Mesothelial cell of epicardium (in vitro differentiated cells): ENCODE data around the gene MRFAP1. TPM values are rescaled to one million over a fixed set of nuclear protein-coding genes. Genes with fewer than 3 reads are reported as not detected.

Experiments
- DNase-seq, 2 experiments: peaks; one replicate each; pipeline ENCODE4 v3.0.0; 2021; ENCODE audit warnings: low spot score in 2 of 2; ENCODE audit not compliant: unreplicated experiment in 2 of 2
- H3K27ac Mint-ChIP-seq: 2 replicates; pipeline ENCODE4 v1.8.0; 2021; ENCODE audit warnings: mixed read lengths
- H3K27me3 Mint-ChIP-seq: 2 replicates; pipeline ENCODE4 v1.8.0; 2021; ENCODE audit warnings: low read depth, mixed read lengths
- H3K36me3 Mint-ChIP-seq: 2 replicates; pipeline ENCODE4 v1.8.0; 2021; ENCODE audit warnings: mixed read lengths
- H3K4me1 Mint-ChIP-seq: 2 replicates; pipeline ENCODE4 v1.8.0; 2021; ENCODE audit warnings: mixed read lengths
- H3K4me3 Mint-ChIP-seq: 2 replicates; pipeline ENCODE4 v1.8.0; 2021; ENCODE audit warnings: mild to moderate bottlenecking, moderate library complexity, mixed read lengths
- H3K9me3 Mint-ChIP-seq: 2 replicates; pipeline ENCODE4 v1.8.0; 2021; ENCODE audit warnings: mixed read lengths
- total RNA-seq: library from RNA; stranded (reverse); gene quantifications from 3 replicates; pipeline ENCODE4 v1.2.1, GENCODE V29; 2021
- TF ChIP-seq, protein P1 (sequence below): fragments of 200-600 bp; sonication (generic); IDR thresholded peaks from one replicate; pipeline ENCODE4 v1.5.0; 2021; ENCODE audit warnings: antibody characterized with exemption; ENCODE audit not compliant: unreplicated experiment

Gene MRFAP1
- total RNA-seq, 1 donor from 2014 or later, result 242 TPM

DNA sequence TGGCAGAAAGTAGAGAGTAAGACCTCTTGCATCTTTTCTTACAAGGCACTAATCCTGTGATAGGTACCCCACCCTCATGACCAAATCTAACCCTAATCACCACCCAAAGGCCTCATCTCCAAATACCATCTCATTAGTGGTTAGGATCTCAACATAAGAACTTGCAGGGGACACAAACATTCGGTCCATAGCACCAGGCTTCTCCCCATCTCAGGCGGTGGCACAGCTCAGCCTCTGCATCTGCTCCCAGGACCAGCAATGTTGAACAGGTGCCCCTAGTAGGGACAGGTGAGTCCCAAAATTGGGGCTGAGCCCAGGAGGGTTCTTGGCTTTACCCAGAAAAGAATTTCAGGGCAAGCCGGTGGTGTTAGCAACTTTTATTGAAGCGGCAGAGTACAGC, 8.4 kb upstream of the MRFAP1 start:
- H3K4me1 Mint-ChIP-seq, result peaks cover 10% of the 10 kb centered on the region
- TF ChIP-seq, protein P1, sequence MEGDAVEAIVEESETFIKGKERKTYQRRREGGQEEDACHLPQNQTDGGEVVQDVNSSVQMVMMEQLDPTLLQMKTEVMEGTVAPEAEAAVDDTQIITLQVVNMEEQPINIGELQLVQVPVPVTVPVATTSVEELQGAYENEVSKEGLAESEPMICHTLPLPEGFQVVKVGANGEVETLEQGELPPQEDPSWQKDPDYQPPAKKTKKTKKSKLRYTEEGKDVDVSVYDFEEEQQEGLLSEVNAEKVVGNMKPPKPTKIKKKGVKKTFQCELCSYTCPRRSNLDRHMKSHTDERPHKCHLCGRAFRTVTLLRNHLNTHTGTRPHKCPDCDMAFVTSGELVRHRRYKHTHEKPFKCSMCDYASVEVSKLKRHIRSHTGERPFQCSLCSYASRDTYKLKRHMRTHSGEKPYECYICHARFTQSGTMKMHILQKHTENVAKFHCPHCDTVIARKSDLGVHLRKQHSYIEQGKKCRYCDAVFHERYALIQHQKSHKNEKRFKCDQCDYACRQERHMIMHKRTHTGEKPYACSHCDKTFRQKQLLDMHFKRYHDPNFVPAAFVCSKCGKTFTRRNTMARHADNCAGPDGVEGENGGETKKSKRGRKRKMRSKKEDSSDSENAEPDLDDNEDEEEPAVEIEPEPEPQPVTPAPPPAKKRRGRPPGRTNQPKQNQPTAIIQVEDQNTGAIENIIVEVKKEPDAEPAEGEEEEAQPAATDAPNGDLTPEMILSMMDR, result no peak
- H3K36me3 Mint-ChIP-seq, result no peaks in the 10 kb centered on the region
- no peak overlapping the region for H3K4me3 Mint-ChIP-seq
- H3K27ac Mint-ChIP-seq, result no peak overlapping the region
- DNase-seq, result no peak
- no peaks in the 10 kb centered on the region for H3K9me3 Mint-ChIP-seq
- no peaks in the 10 kb centered on the region for H3K27me3 Mint-ChIP-seq

GRCh38 chr4:6633091-6633906, 7.2 kb upstream of the MRFAP1 start:
- Mint-ChIP-seq H3K4me1 (peaks cover 10% of the 10 kb centered on the region), H3K36me3 (no peaks in the 10 kb centered on the region), H3K27me3 (no peaks in the 10 kb centered on the region), H3K27ac (no peak overlapping the region), H3K9me3 (no peaks in the 10 kb centered on the region), H3K4me3 (no peak overlapping the region)
- peak in 1 of 2 experiments; percentile 27 for DNase-seq
- TF ChIP-seq, protein P1, result no peak

- TF ChIP-seq, protein P1, result no peak
- Mint-ChIP-seq H3K27ac (no peak overlapping the region), H3K4me1 (peaks cover 10% of the 10 kb centered on the region), H3K36me3 (no peaks in the 10 kb centered on the region), H3K4me3 (no peak overlapping the region), H3K27me3 (no peaks in the 10 kb centered on the region), H3K9me3 (no peaks in the 10 kb centered on the region)
- no peak for DNase-seq
Measured at GRCh38 chr4:6634746-6635145, 5.7 kb upstream of the MRFAP1 start.

DNA sequence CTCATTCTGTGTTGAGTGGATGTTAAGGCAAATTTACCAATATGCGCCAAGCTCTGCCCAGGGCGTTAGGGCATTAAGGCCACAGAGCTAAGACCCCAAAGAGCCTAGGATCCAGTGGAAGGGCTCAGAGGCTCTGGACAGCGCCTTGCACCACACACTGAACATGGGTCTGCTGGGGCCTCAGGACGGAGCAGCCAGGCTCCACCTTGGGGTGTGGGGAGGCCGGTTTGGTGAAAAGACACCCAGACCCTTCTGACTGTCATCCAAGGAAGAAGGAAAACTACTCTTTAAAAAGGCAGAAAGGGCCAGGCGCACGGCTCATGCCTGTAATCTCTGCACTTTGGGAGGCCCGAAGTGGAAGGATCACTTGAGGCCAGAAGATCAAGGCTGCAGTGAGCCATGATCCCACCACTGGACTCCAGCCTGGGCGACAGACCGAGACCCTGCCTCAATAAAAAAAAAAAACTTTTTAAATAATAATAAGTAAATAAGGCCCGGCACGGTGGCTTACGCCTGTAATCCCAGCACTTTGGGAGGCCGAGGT, 1.3 kb upstream of the MRFAP1 start:
- peak overlapping the region; percentile 38 for H3K4me3 Mint-ChIP-seq
- peaks cover 29% of the 10 kb centered on the region for H3K4me1 Mint-ChIP-seq
- peaks cover 17% of the 10 kb centered on the region for H3K36me3 Mint-ChIP-seq
- H3K27ac Mint-ChIP-seq, result peak overlapping the region; percentile 43
- TF ChIP-seq, protein P1, result no peak
- no peaks in the 10 kb centered on the region for H3K27me3 Mint-ChIP-seq
- DNase-seq, result no peak
- no peaks in the 10 kb centered on the region for H3K9me3 Mint-ChIP-seq

- Mint-ChIP-seq H3K27me3 (no peaks in the 10 kb centered on the region), H3K27ac (peak overlapping the region; percentile 100), H3K4me1 (peaks cover 29% of the 10 kb centered on the region), H3K36me3 (peaks cover 17% of the 10 kb centered on the region), H3K4me3 (peak overlapping the region; percentile 99), H3K9me3 (no peaks in the 10 kb centered on the region)
- TF ChIP-seq, protein P1, result no peak
- DNase-seq, result peak in 1 of 2 experiments; percentile 68
Measured at GRCh38 chr4:6641164-6641970, 882 bp downstream of the MRFAP1 start.
